HG03139 (cell line): ENCODE results near the gene CDCA8.
"Not testable (repeated sequence)": the region's sequence is repeated elsewhere in the genome, so short reads cannot be mapped to it uniquely, and the experiment has no call there.

ENCODE experiments used
- ATAC-seq: cut with Tn5 transposase; IDR thresholded peaks from one replicate; pipeline ENCODE4 v1.9.1; 2021; ENCODE audit not compliant: unreplicated experiment

Gene CDCA8

GRCh38 chr1:37732111-37732780, 39.9 kb downstream of the CDCA8 start:
- ATAC-seq: no peak

- ATAC-seq: no peak
These were observed 42.6 kb downstream of the CDCA8 start for GRCh38 chr1:37734629-37735591.

GRCh38 chr1:37737975-37738374, 45.7 kb downstream of the CDCA8 start:
- not testable (repeated sequence) for ATAC-seq

- not testable (repeated sequence) for ATAC-seq
These were observed 46.3 kb downstream of the CDCA8 start for GRCh38 chr1:37738619-37739018.

- ATAC-seq: no peak
These were observed 46.9 kb downstream of the CDCA8 start for GRCh38 chr1:37739222-37739621.

GRCh38 chr1:37741130-37741529, 48.8 kb downstream of the CDCA8 start:
- ATAC-seq: no peak

- ATAC-seq: no peak
These were observed 49.3 kb downstream of the CDCA8 start for GRCh38 chr1:37741662-37742061.

- no peak for ATAC-seq
These were observed 54.5 kb downstream of the CDCA8 start for GRCh38 chr1:37746806-37747205.

- ATAC-seq: no peak
These were observed 56.2 kb downstream of the CDCA8 start for GRCh38 chr1:37748565-37748964.

GRCh38 chr1:37752213-37752582, 59.9 kb downstream of the CDCA8 start:
- ATAC-seq: no peak

- ATAC-seq: no peak
These were observed 60.5 kb downstream of the CDCA8 start for GRCh38 chr1:37752583-37753471.

GRCh38 chr1:37753473-37754321, 61.4 kb downstream of the CDCA8 start:
- ATAC-seq: no peak

- ATAC-seq: no peak
These were observed 63.0 kb downstream of the CDCA8 start for GRCh38 chr1:37755290-37755689.

GRCh38 chr1:37755951-37756560, 63.7 kb downstream of the CDCA8 start:
- no peak for ATAC-seq
